WTC11 (cell line): ENCODE data around the gene CCDC158. TPM values are rescaled to one million over a fixed set of nuclear protein-coding genes. Genes with fewer than 3 reads are reported as not detected.

Experiments used
- ATAC-seq: fragments of 200-7000 bp; cut with Tn5 transposase; 2 replicates; pipeline ENCODE4 v1.10.0; 2021; ENCODE audit warnings: mild to moderate bottlenecking, moderate library complexity
- CTCF ChIA-PET: fragments of 300-600 bp; sonication (Branson Sonifier 250); formaldehyde crosslinking; loops from one replicate; lab custom pipeline; 2021; ENCODE audit warnings: antibody characterized with exemption; lab: Charles Lee
- POLR2A ChIA-PET: fragments of 350-600 bp; sonication (Branson Sonifier 250); formaldehyde crosslinking; loops from one replicate; lab custom pipeline; 2021; ENCODE audit warnings: antibody characterized with exemption; lab: Charles Lee
- DNase-seq: peaks from one replicate; pipeline ENCODE4 v3.0.0; 2021; ENCODE audit warnings: low spot score
- H3K27ac Mint-ChIP-seq: 2 replicates; pipeline ENCODE4 v1.8.0; 2021; ENCODE audit warnings: mixed read lengths
- H3K27me3 Mint-ChIP-seq: 2 replicates; pipeline ENCODE4 v1.8.0; 2021; ENCODE audit warnings: low read depth, mild to moderate bottlenecking, moderate library complexity, mixed read lengths
- H3K36me3 Mint-ChIP-seq: 2 replicates; pipeline ENCODE4 v1.8.0; 2021; ENCODE audit warnings: mixed read lengths
- H3K4me1 Mint-ChIP-seq: 2 replicates; pipeline ENCODE4 v1.8.0; 2022; ENCODE audit warnings: mixed read lengths
- H3K4me3 Mint-ChIP-seq: 2 replicates; pipeline ENCODE4 v1.8.0; 2021; ENCODE audit warnings: mild to moderate bottlenecking, moderate library complexity, mixed read lengths
- H3K9me3 Mint-ChIP-seq: 2 replicates; pipeline ENCODE4 v1.8.0; 2021; ENCODE audit warnings: mixed read lengths
- GTF2I ChIP-seq: fragments of 250-450 bp; sonication (Bioruptor Pico); conservative IDR thresholded peaks from 2 replicates; pipeline ENCODE4 v1.4.0; 2021; ENCODE audit warnings: mild to moderate bottlenecking
- JUN ChIP-seq: sonication (generic); formaldehyde crosslinking; IDR thresholded peaks from 2 replicates; pipeline ENCODE4 v1.8.0; 2023; ENCODE audit warnings: mild to moderate bottlenecking, missing genetic modification reagents
- MXD4 ChIP-seq: fragments of 250-450 bp; sonication (Bioruptor Pico); IDR thresholded peaks from 2 replicates; pipeline ENCODE4 v1.8.0; 2021; ENCODE audit warnings: mild to moderate bottlenecking, moderate library complexity, borderline replicate concordance
- RORB ChIP-seq: fragments of 250-450 bp; sonication (Bioruptor Pico); IDR thresholded peaks from 2 replicates; pipeline ENCODE4 v1.9.0; 2021; ENCODE audit warnings: mild to moderate bottlenecking
- SMAD3 ChIP-seq: sonication (generic); formaldehyde crosslinking; IDR thresholded peaks from 2 replicates; pipeline ENCODE4 v1.8.0; 2022; ENCODE audit warnings: missing genetic modification reagents, mild to moderate bottlenecking, borderline replicate concordance
- TCF7 ChIP-seq: sonication (generic); formaldehyde crosslinking; IDR thresholded peaks from 2 replicates; pipeline ENCODE4 v1.8.0; 2022; ENCODE audit warnings: mild to moderate bottlenecking, low read depth, missing genetic modification reagents, moderate library complexity
- TEAD4 ChIP-seq: sonication (generic); formaldehyde crosslinking; IDR thresholded peaks from 2 replicates; pipeline ENCODE4 v1.8.0; 2022; ENCODE audit warnings: mild to moderate bottlenecking, missing genetic modification reagents
- TP53 ChIP-seq: sonication (generic); formaldehyde crosslinking; IDR thresholded peaks from 2 replicates; pipeline ENCODE4 v1.8.1; 2023; ENCODE audit warnings: mild to moderate bottlenecking, missing genetic modification reagents
- ZNF219 ChIP-seq: sonication (generic); formaldehyde crosslinking; IDR thresholded peaks from 2 replicates; pipeline ENCODE4 v1.8.0; 2023; ENCODE audit warnings: missing genetic modification reagents, mild to moderate bottlenecking, borderline replicate concordance
- ZNF671 ChIP-seq: fragments of 250-450 bp; sonication (Bioruptor Pico); IDR thresholded peaks from 2 replicates; pipeline ENCODE4 v1.8.0; 2021; ENCODE audit warnings: mild to moderate bottlenecking
- total RNA-seq: library from RNA; stranded (reverse); gene quantifications from 3 replicates; pipeline ENCODE4 v1.2.3, GENCODE V29; 2021
- TF ChIP-seq, protein P1 (sequence below): sonication (generic); formaldehyde crosslinking; IDR thresholded peaks from 2 replicates; pipeline ENCODE4 v1.8.0; 2022; ENCODE audit warnings: mild to moderate bottlenecking, missing genetic modification reagents
- TF ChIP-seq, protein P2 (sequence below): fragments of 200-600 bp; IDR thresholded peaks from 2 replicates; pipeline ENCODE4 v1.8.0; 2022; ENCODE audit warnings: antibody characterized with exemption
- TF ChIP-seq, protein P3 (sequence below): fragments of 250-450 bp; sonication (Bioruptor Pico); IDR thresholded peaks from 2 replicates; pipeline ENCODE4 v1.9.0; 2021; ENCODE audit warnings: mild to moderate bottlenecking, borderline replicate concordance
- TF ChIP-seq, protein P4 (sequence below): fragments of 250-450 bp; sonication (Bioruptor Pico); IDR thresholded peaks from 2 replicates; pipeline ENCODE4 v1.9.0; 2021; ENCODE audit warnings: moderate library complexity, mild to moderate bottlenecking, inconsistent platforms, borderline replicate concordance
- TF ChIP-seq, protein P5 (sequence below): sonication (generic); formaldehyde crosslinking; IDR thresholded peaks from 2 replicates; pipeline ENCODE4 v1.8.0; 2022; ENCODE audit warnings: mild to moderate bottlenecking, missing genetic modification reagents
- TF ChIP-seq, protein P6 (sequence below): sonication (generic); formaldehyde crosslinking; IDR thresholded peaks from 2 replicates; pipeline ENCODE4 v1.8.0; 2023; ENCODE audit warnings: missing genetic modification reagents

CCDC158 gene
- total RNA-seq, 1 experiment from 2014 or later, result 0.15 TPM

DNA sequence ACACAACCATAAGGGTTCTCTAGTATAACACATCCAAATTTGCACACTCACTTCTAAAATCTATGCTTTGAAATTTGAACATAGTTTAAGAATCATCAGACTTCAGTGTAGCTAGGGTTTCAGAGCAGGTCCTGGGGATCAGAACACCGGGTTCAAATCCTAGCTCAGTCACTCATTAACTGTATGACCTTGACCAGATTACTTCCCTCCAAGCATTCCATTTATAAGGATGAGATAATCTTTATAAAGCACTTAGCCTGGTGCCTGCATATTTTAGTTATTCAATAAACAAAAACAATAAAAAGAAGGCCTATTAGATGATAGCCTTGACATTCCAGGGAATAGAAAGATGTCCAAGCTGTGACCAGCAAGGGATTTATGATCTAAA, 119.2 kb downstream of the CCDC158 start:
- CTCF ChIA-PET, result interaction anchor here (0.7 to 2.2 kb wide), 2 partner anchors 9 to 122 kb away, joined by 3 to 7 read pairs; no protein-coding TSS in a partner anchor
- POLR2A ChIA-PET, result interaction anchor here (0.5 kb wide), 1 partner anchor 83 kb away, joined by 3 read pairs; no protein-coding TSS in a partner anchor
- no peak for ATAC-seq
- H3K4me1 Mint-ChIP-seq, result peaks cover 6% of the 10 kb centered on the region
- DNase-seq, result no peak
- H3K4me3 Mint-ChIP-seq, result no peak overlapping the region
- no peak overlapping the region for H3K27ac Mint-ChIP-seq
- no peak for TF ChIP-seq RORB (CRISPR knock-in tag)
- H3K36me3 Mint-ChIP-seq, result peaks cover 10% of the 10 kb centered on the region
- H3K9me3 Mint-ChIP-seq, result peaks cover 19% of the 10 kb centered on the region
- H3K27me3 Mint-ChIP-seq, result peaks cover 30% of the 10 kb centered on the region

DNA sequence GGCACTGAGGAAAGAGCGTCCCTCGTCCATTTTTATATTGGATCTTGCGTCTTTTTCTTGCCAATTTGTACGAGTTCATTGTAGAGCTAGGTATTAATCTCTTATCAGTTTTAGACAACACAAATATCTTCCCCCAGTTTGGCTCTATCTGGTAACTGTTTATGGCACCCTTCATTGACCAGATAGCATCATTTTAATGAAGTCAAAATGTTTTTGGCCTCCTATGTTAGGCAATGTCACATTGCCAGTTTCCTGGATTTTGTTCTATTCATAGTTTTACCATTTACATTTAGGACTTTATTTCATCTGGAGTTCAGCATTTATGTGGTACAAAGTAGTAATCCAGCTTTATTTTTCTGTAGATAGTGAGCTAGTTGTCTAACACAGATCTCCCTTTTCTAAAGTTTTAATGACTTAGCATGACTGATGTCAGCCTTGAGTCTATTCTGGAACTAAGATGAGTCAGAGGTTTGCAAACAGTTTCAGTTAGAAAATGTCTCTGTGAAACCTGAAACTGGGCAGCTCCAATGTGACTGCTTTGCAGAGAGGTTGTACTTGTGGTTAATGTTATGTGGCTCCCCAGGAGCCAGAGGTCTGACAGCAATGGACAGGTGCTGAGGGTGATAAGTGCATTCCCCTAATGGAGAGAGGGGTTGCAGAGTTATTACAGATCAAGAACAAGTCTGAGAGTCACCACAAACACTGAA, 119.7 kb downstream of the CCDC158 start:
- TF ChIP-seq, protein P1, sequence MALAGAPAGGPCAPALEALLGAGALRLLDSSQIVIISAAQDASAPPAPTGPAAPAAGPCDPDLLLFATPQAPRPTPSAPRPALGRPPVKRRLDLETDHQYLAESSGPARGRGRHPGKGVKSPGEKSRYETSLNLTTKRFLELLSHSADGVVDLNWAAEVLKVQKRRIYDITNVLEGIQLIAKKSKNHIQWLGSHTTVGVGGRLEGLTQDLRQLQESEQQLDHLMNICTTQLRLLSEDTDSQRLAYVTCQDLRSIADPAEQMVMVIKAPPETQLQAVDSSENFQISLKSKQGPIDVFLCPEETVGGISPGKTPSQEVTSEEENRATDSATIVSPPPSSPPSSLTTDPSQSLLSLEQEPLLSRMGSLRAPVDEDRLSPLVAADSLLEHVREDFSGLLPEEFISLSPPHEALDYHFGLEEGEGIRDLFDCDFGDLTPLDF (CRISPR knock-in tag), result no peak
- TF ChIP-seq, protein P2, sequence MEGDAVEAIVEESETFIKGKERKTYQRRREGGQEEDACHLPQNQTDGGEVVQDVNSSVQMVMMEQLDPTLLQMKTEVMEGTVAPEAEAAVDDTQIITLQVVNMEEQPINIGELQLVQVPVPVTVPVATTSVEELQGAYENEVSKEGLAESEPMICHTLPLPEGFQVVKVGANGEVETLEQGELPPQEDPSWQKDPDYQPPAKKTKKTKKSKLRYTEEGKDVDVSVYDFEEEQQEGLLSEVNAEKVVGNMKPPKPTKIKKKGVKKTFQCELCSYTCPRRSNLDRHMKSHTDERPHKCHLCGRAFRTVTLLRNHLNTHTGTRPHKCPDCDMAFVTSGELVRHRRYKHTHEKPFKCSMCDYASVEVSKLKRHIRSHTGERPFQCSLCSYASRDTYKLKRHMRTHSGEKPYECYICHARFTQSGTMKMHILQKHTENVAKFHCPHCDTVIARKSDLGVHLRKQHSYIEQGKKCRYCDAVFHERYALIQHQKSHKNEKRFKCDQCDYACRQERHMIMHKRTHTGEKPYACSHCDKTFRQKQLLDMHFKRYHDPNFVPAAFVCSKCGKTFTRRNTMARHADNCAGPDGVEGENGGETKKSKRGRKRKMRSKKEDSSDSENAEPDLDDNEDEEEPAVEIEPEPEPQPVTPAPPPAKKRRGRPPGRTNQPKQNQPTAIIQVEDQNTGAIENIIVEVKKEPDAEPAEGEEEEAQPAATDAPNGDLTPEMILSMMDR, result no peak
- TF ChIP-seq, protein P3, sequence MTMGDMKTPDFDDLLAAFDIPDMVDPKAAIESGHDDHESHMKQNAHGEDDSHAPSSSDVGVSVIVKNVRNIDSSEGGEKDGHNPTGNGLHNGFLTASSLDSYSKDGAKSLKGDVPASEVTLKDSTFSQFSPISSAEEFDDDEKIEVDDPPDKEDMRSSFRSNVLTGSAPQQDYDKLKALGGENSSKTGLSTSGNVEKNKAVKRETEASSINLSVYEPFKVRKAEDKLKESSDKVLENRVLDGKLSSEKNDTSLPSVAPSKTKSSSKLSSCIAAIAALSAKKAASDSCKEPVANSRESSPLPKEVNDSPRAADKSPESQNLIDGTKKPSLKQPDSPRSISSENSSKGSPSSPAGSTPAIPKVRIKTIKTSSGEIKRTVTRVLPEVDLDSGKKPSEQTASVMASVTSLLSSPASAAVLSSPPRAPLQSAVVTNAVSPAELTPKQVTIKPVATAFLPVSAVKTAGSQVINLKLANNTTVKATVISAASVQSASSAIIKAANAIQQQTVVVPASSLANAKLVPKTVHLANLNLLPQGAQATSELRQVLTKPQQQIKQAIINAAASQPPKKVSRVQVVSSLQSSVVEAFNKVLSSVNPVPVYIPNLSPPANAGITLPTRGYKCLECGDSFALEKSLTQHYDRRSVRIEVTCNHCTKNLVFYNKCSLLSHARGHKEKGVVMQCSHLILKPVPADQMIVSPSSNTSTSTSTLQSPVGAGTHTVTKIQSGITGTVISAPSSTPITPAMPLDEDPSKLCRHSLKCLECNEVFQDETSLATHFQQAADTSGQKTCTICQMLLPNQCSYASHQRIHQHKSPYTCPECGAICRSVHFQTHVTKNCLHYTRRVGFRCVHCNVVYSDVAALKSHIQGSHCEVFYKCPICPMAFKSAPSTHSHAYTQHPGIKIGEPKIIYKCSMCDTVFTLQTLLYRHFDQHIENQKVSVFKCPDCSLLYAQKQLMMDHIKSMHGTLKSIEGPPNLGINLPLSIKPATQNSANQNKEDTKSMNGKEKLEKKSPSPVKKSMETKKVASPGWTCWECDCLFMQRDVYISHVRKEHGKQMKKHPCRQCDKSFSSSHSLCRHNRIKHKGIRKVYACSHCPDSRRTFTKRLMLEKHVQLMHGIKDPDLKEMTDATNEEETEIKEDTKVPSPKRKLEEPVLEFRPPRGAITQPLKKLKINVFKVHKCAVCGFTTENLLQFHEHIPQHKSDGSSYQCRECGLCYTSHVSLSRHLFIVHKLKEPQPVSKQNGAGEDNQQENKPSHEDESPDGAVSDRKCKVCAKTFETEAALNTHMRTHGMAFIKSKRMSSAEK (CRISPR knock-in tag), result no peak
- TF ChIP-seq TEAD4 (CRISPR knock-in tag) (no peak), ZNF671 (CRISPR knock-in tag) (no peak), MXD4 (no peak), GTF2I (no peak), SMAD3 (CRISPR knock-in tag) (no peak), JUN (CRISPR knock-in tag) (no peak), TP53 (CRISPR knock-in tag) (no peak), TCF7 (CRISPR knock-in tag) (no peak), ZNF219 (CRISPR knock-in tag) (no peak)
- TF ChIP-seq, protein P4, sequence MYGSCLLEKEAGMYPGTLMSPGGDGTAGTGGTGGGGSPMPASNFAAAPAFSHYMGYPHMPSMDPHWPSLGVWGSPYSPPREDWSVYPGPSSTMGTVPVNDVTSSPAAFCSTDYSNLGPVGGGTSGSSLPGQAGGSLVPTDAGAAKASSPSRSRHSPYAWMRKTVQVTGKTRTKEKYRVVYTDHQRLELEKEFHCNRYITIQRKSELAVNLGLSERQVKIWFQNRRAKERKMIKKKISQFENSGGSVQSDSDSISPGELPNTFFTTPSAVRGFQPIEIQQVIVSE (CRISPR knock-in tag), result no peak
- TF ChIP-seq, protein P5, sequence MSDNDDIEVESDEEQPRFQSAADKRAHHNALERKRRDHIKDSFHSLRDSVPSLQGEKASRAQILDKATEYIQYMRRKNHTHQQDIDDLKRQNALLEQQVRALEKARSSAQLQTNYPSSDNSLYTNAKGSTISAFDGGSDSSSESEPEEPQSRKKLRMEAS (CRISPR knock-in tag), result no peak
- TF ChIP-seq, protein P6, sequence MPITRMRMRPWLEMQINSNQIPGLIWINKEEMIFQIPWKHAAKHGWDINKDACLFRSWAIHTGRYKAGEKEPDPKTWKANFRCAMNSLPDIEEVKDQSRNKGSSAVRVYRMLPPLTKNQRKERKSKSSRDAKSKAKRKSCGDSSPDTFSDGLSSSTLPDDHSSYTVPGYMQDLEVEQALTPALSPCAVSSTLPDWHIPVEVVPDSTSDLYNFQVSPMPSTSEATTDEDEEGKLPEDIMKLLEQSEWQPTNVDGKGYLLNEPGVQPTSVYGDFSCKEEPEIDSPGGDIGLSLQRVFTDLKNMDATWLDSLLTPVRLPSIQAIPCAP (CRISPR knock-in tag), result no peak
- Mint-ChIP-seq H3K9me3 (peaks cover 25% of the 10 kb centered on the region), H3K27ac (no peak overlapping the region), H3K36me3 (peaks cover 11% of the 10 kb centered on the region), H3K4me3 (no peak overlapping the region), H3K27me3 (peaks cover 36% of the 10 kb centered on the region), H3K4me1 (peaks cover 6% of the 10 kb centered on the region)
- DNase-seq, result no peak
- ATAC-seq, result no peak
- ChIA-PET POLR2A (no interaction called here), CTCF (interaction anchor here (2.2 kb wide), 1 partner anchor 122 kb away, joined by 7 read pairs; no protein-coding TSS in a partner anchor)
